Brain microvascular endothelial cell (primary cell): ENCODE results near the gene EPN3.
A peak's percentile ranks its signal among the peaks of the same experiment; 100 is the strongest.

ENCODE experiments used
- DNase-seq: peaks from one replicate; pipeline ENCODE4 v3.0.0-alpha.2; 2020
- H3K27ac ChIP-seq: fragments of 250-450 bp; sonication (Bioruptor Pico); 2 replicates; pipeline ENCODE4 v1.5.1; 2020; ENCODE audit warnings: mild to moderate bottlenecking, moderate library complexity
- H3K27me3 ChIP-seq: fragments of 250-450 bp; sonication (Bioruptor Pico); replicated peaks from 2 replicates; pipeline ENCODE4 v1.5.1; 2020; ENCODE audit warnings: mild to moderate bottlenecking
- H3K36me3 ChIP-seq: fragments of 250-450 bp; sonication (Bioruptor Pico); replicated peaks from 2 replicates; pipeline ENCODE4 v1.5.1; 2020; ENCODE audit warnings: mild to moderate bottlenecking
- H3K4me3 ChIP-seq: 2 replicates; pipeline ENCODE4 v1.5.1; 2011; ENCODE audit warnings: low read depth, mild to moderate bottlenecking, control low read depth, low read length, moderate library complexity
- CTCF ChIP-seq: IDR thresholded peaks from 2 replicates; pipeline ENCODE4 v1.5.1; 2011; ENCODE audit warnings: low read depth, mild to moderate bottlenecking, moderate library complexity, low read length, control low read depth, inconsistent platforms; ENCODE audit errors: missing control alignments
- in situ Hi-C: cut with HindIII; loops from 2 replicates; pipeline ENCODE4 v1.10.0; 2017; ENCODE audit warnings: low sequenced_read_pairs, low pct_ligation_motif_present

The EPN3 gene

GRCh38 chr17:50532452-50533024 lies at the start of gene EPN3:
Gene EPN3, plus strand, starts transcription at chr17:50532735. Its CDS starts 3,822 bp downstream, at chr17:50536557.
- peak; percentile 9 for TF ChIP-seq CTCF
- H3K27ac ChIP-seq: no peak within 1 kb of the TSS
- no peak within 1 kb of the TSS for H3K4me3 ChIP-seq
- DNase-seq: no peak
- H3K27me3 ChIP-seq: peaks cover 20% of the 10 kb centered on the region
- no peaks in the 10 kb centered on the region for H3K36me3 ChIP-seq
- in situ Hi-C loops: no loop called here

GRCh38 chr17:50483266-50483665 lies 49.3 kb upstream of the EPN3 start:
- TF ChIP-seq CTCF: no peak
- Histone ChIP-seq H3K4me3 (no peak overlapping the region), H3K27me3 (no peaks in the 10 kb centered on the region), H3K27ac (no peak overlapping the region), H3K36me3 (peaks cover 20% of the 10 kb centered on the region)
- DNase-seq: no peak
- in situ Hi-C loops: no loop called here

GRCh38 chr17:50484386-50485155 lies 48.0 kb upstream of the EPN3 start:
- TF ChIP-seq CTCF: no peak
- Histone ChIP-seq H3K36me3 (peaks cover 20% of the 10 kb centered on the region), H3K4me3 (no peak overlapping the region), H3K27me3 (no peaks in the 10 kb centered on the region), H3K27ac (no peak overlapping the region)
- in situ Hi-C loops: no loop called here
- DNase-seq: no peak

GRCh38 chr17:50487213-50488096 lies 45.1 kb upstream of the EPN3 start:
- Histone ChIP-seq H3K4me3 (no peak overlapping the region), H3K27me3 (no peaks in the 10 kb centered on the region), H3K27ac (no peak overlapping the region), H3K36me3 (peaks cover 18% of the 10 kb centered on the region)
- DNase-seq: no peak
- in situ Hi-C loops: no loop called here
- TF ChIP-seq CTCF: no peak

GRCh38 chr17:50488880-50489279 lies 43.7 kb upstream of the EPN3 start:
- TF ChIP-seq CTCF: no peak
- no peaks in the 10 kb centered on the region for H3K27me3 ChIP-seq
- H3K27ac ChIP-seq: no peak overlapping the region
- H3K4me3 ChIP-seq: no peak overlapping the region
- H3K36me3 ChIP-seq: peaks cover 11% of the 10 kb centered on the region
- DNase-seq: no peak
- in situ Hi-C loops: no loop called here
